GM23248 (cell line): ENCODE measurements around the gene MPHOSPH8. TPM values are rescaled to one million over a fixed set of nuclear protein-coding genes. Genes with fewer than 3 reads are reported as not detected.
"Not testable (repeated sequence)": the region's sequence is repeated elsewhere in the genome, so short reads cannot be mapped to it uniquely, and the experiment has no call there.

Experiments
- DNase-seq: peaks from one replicate; pipeline ENCODE4 v3.0.0-alpha.2; 2015
- H2AFZ ChIP-seq: fragments of 200-600 bp; sonication (generic); 2 replicates; pipeline ENCODE4 v1.6.1; 2016; ENCODE audit warnings: antibody characterized with exemption
- H3F3A ChIP-seq: fragments of 200-600 bp; sonication (generic); 2 replicates; pipeline ENCODE4 v1.6.1; 2016; ENCODE audit warnings: mild to moderate bottlenecking, antibody characterized with exemption, mixed run types; ENCODE audit not compliant: insufficient read depth
- H3K27ac ChIP-seq: fragments of 200-600 bp; sonication (generic); 2 replicates; pipeline ENCODE4 v1.5.1; 2016; ENCODE audit warnings: mild to moderate bottlenecking
- H3K27me3 ChIP-seq: fragments of 200-600 bp; sonication (generic); replicated peaks from 2 replicates; pipeline ENCODE4 v1.6.1; 2016; ENCODE audit warnings: mild to moderate bottlenecking; ENCODE audit not compliant: insufficient read depth
- H3K36me3 ChIP-seq: fragments of 200-600 bp; sonication (generic); 2 replicates; pipeline ENCODE4 v1.6.1; 2016; ENCODE audit warnings: low read depth, mild to moderate bottlenecking
- H3K4me1 ChIP-seq: fragments of 200-600 bp; sonication (generic); 2 replicates; pipeline ENCODE4 v1.6.1; 2016; ENCODE audit warnings: mild to moderate bottlenecking; ENCODE audit not compliant: insufficient read depth
- H3K4me2 ChIP-seq: fragments of 200-600 bp; sonication (generic); one replicate; pipeline ENCODE4 v1.6.1; 2016; ENCODE audit warnings: mild to moderate bottlenecking; ENCODE audit not compliant: unreplicated experiment
- H3K4me3 ChIP-seq: fragments of 200-600 bp; sonication (generic); 2 replicates; pipeline ENCODE4 v1.5.1; 2016; ENCODE audit warnings: mild to moderate bottlenecking
- H3K79me2 ChIP-seq: fragments of 200-600 bp; sonication (generic); 2 replicates; pipeline ENCODE4 v1.6.1; 2016; ENCODE audit warnings: mild to moderate bottlenecking; ENCODE audit not compliant: insufficient read depth
- H3K9ac ChIP-seq: fragments of 200-600 bp; sonication (generic); 2 replicates; pipeline ENCODE4 v1.6.1; 2016; ENCODE audit warnings: mild to moderate bottlenecking
- H3K9me2 ChIP-seq: fragments of 200-600 bp; sonication (generic); 2 replicates; pipeline ENCODE4 v1.6.1; 2016; ENCODE audit warnings: mixed run types, mild to moderate bottlenecking, moderate library complexity; ENCODE audit not compliant: insufficient read depth
- H3K9me3 ChIP-seq: fragments of 200-600 bp; sonication (generic); one replicate; pipeline ENCODE4 v1.6.1; 2017; ENCODE audit warnings: low read depth
- H4K20me1 ChIP-seq: fragments of 200-600 bp; sonication (generic); 2 replicates; pipeline ENCODE4 v1.6.0; 2016; ENCODE audit not compliant: insufficient read depth
- EZH2 ChIP-seq: fragments of 200-600 bp; sonication (generic); IDR thresholded peaks from 2 replicates; pipeline ENCODE4 v1.6.1; 2018; ENCODE audit warnings: antibody characterized with exemption, mild to moderate bottlenecking; ENCODE audit not compliant: insufficient read depth, poor library complexity, severe bottlenecking
- EZH2phosphoT487 ChIP-seq: fragments of 200-600 bp; sonication (generic); IDR thresholded peaks from 2 replicates; pipeline ENCODE4 v1.6.1; 2018; ENCODE audit warnings: antibody characterized with exemption, moderate library complexity, mild to moderate bottlenecking, low read depth; ENCODE audit not compliant: insufficient read depth
- WGBS, 2 experiments: methylation state at CpG; one replicate each; pipeline ENCODE4 v1.1.6; 2015 to 2017; ENCODE audit warnings: low lambda C conversion rate in 2 of 2, low coverage in 1 of 2; ENCODE audit errors: missing lambda C conversion rate in 2 of 2; 5-methylcytosine and 5-hydroxymethylcytosine counted together
- in situ Hi-C: fragments of 300-500 bp; cut with MboI; formaldehyde crosslinking; loops from 2 replicates; pipeline ENCODE4 v1.15.0; 2020
- polyA plus RNA-seq: library from polyadenylated mRNA; unstranded; fragments of >200 nt; fragmentation: Nextera tagmentation; extraction: Ambion mirVana; gene quantifications from 2 replicates; pipeline ENCODE4 v1.2.1, GENCODE V29; 2016
- total RNA-seq: library from RNA; depleted of rRNA; stranded (reverse); fragments of >200 nt; shearing (Covaris generic); gene quantifications from 2 replicates; pipeline ENCODE4 v1.2.3, GENCODE V29; 2014

MPHOSPH8 gene
- total and polyA plus RNA-seq, 2 experiments from 2014 or later, result 11.1 to 15.0 TPM

GRCh38 chr13:19624265-19624664, 9.2 kb upstream of the MPHOSPH8 start:
- no peaks in the 10 kb centered on the region for H3K9me3 ChIP-seq
- H3K4me2 ChIP-seq, result no peak overlapping the region
- in situ Hi-C loops, result loop anchor here (10.0 kb wide), 1 partner anchor 61 kb away; no protein-coding TSS in a partner anchor
- no peaks in the 10 kb centered on the region for H3F3A ChIP-seq
- no peak overlapping the region for H3K9ac ChIP-seq
- H3K27me3 ChIP-seq, result no peaks in the 10 kb centered on the region
- H4K20me1 ChIP-seq, result no peaks in the 10 kb centered on the region
- no peaks in the 10 kb centered on the region for H3K9me2 ChIP-seq
- 89 to 93% methylated on average over 2 of the region's 2 CpGs for WGBS, 2 experiments
- H3K4me3 ChIP-seq, result no peak overlapping the region
- no peak overlapping the region for H2AFZ ChIP-seq
- no peak overlapping the region for H3K27ac ChIP-seq
- H3K36me3 ChIP-seq, result no peaks in the 10 kb centered on the region
- TF ChIP-seq EZH2phosphoT487 (no peak), EZH2 (no peak)
- no peaks in the 10 kb centered on the region for H3K4me1 ChIP-seq
- no peaks in the 10 kb centered on the region for H3K79me2 ChIP-seq
- no peak for DNase-seq

DNA sequence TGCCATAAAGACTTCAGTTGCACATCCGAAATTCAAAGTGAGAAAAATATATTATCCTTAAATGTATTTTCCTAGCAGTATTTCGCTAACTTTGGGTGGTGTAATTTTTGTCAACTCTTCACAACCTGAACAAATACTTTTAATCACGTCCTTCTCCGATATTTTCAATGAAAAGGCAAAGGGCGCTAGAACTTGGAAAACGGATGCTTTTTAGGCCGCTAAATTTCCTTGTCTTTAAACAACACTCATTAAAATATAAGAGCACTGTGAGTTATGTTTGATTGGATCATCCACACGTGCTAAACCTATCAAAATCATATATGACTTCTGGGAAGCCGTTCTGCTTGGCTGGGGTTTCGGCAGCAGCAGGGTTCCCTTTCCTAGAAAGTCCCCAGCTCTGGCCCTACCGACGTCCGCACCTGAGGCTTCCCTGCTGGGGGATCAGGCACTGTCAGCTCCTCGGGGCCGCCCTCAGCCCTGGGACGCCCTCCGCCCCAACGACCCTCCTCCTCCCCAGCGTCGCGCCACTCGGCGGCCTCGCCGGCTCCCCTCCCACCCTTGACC, 462 bp upstream of the MPHOSPH8 start:
- 15 to 26% methylated on average over 16 to 25 of the region's 25 CpGs for WGBS, 2 experiments
- Histone ChIP-seq H3K36me3 (peaks cover 5% of the 10 kb centered on the region; the same call in 1 of the 2 replicates), H3K27me3 (no peaks in the 10 kb centered on the region), H3K4me2 (peak overlapping the region; percentile 40), H3K4me3 (peak overlapping the region; percentile 86), H4K20me1 (no peaks in the 10 kb centered on the region; the same call in 1 of the 2 replicates), H3K79me2 (peaks cover 45% of the 10 kb centered on the region), H3K9me3 (no peaks in the 10 kb centered on the region), H3F3A (peaks cover 32% of the 10 kb centered on the region), H3K9ac (peak overlapping the region; percentile 94), H2AFZ (peak overlapping the region; percentile 90), H3K4me1 (peaks cover 14% of the 10 kb centered on the region), H3K27ac (peak overlapping the region; percentile 92), H3K9me2 (no peaks in the 10 kb centered on the region)
- in situ Hi-C loops, result no loop called here
- no peak for DNase-seq
- TF ChIP-seq EZH2 (no peak), EZH2phosphoT487 (no peak)

DNA sequence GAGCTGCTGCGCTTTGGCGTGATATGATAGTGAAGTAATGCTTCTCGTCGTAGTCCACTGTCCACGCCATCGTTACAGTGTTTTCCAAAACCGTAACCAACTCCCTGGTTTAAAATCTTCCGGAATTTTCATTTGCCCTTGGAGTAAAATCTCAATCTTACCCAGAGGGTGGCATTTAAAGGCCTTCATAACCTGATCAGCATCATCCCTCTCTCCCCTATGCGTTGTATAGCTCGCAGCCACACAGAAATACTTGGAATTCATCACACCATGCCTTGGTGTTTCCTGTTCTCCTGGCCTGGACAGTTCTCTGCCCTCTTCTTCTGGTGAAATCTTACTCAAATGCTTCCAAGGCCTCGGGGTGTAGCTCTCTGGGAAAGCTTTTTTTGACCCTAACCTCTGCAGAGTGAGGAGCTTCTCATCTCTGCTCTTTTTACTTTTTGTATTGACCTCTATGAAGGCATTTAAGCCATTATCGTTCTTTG, 839 bp downstream of the MPHOSPH8 start:
- peak overlapping the region; percentile 92 for H3K27ac ChIP-seq
- peak overlapping the region; percentile 94 for H3K9ac ChIP-seq
- no peaks in the 10 kb centered on the region for H3K9me2 ChIP-seq
- H2AFZ ChIP-seq, result peak overlapping the region; percentile 90
- no peaks in the 10 kb centered on the region for H3K9me3 ChIP-seq
- DNase-seq, result peak; percentile 74
- TF ChIP-seq EZH2, result no peak
- no peak for TF ChIP-seq EZH2phosphoT487
- H3K4me1 ChIP-seq, result peaks cover 14% of the 10 kb centered on the region
- H3F3A ChIP-seq, result peaks cover 32% of the 10 kb centered on the region
- H3K79me2 ChIP-seq, result peaks cover 58% of the 10 kb centered on the region
- H3K36me3 ChIP-seq, result peaks cover 5% of the 10 kb centered on the region; the same call in 1 of the 2 replicates
- H4K20me1 ChIP-seq, result no peaks in the 10 kb centered on the region; the same call in 1 of the 2 replicates
- H3K4me2 ChIP-seq, result peak overlapping the region; percentile 96
- no peaks in the 10 kb centered on the region for H3K27me3 ChIP-seq
- in situ Hi-C loops, result no loop called here
- H3K4me3 ChIP-seq, result peak overlapping the region; percentile 86
- 1 to 2% methylated on average over 12 of the region's 12 CpGs for WGBS, 2 experiments

DNA sequence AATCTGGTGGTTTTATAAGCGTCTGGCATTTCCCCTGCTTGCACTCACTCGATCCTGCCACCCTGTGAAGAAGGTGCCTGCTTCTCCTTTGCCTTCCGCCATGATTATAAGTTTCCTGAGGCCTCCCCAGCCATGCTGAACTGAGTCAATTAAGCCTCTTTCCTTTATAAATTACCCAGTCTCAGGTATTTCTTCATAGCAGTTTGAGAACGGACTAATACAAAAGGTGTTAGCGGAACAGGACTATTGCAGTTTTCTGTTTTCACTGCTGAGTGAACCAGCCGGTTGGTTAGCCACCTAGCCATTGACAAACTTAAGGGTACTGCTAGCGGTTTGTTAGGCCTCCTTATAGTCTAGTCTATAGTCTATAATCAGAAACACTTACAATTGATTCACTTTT, 2.5 kb downstream of the MPHOSPH8 start:
- H3K27me3 ChIP-seq, H3K9me2 ChIP-seq, in situ Hi-C loops, H3K36me3 ChIP-seq, H3K9ac ChIP-seq, DNase-seq, H4K20me1 ChIP-seq, H3K27ac ChIP-seq, H3K9me3 ChIP-seq, H2AFZ ChIP-seq, H3K4me3 ChIP-seq: not testable (repeated sequence)
- H3K79me2 ChIP-seq, result peaks cover 74% of the 10 kb centered on the region
- H3K4me2 ChIP-seq, result peak overlapping the region; percentile 18
- peaks cover 14% of the 10 kb centered on the region for H3K4me1 ChIP-seq
- WGBS, 2 experiments, result 86% methylated on average over 7 of the region's 7 CpGs
- peaks cover 32% of the 10 kb centered on the region for H3F3A ChIP-seq
